ENCODE data around the gene TUT7. TPM values are rescaled to one million over a fixed set of nuclear protein-coding genes. Genes with fewer than 3 reads are reported as not detected.

Gene TUT7
- total RNA-seq, 3 donors from 2014 or later, result 26.4 to 36.7 (median 29.8) TPM

GRCh38 chr9:86356871-86357866, 3.0 kb upstream of the TUT7 start:
- no peaks in the 10 kb centered on the region for H3K9me3 Mint-ChIP-seq
- no peak overlapping the region for H3K4me3 Mint-ChIP-seq
- no peak for DNase-seq
- no peak for ATAC-seq
- peaks cover 25% of the 10 kb centered on the region for H3K4me1 Mint-ChIP-seq (ENCODE audit: low read depth)
- H3K36me3 Mint-ChIP-seq (ENCODE audit: insufficient read depth), result peaks cover 7% of the 10 kb centered on the region
- H3K27me3 Mint-ChIP-seq (ENCODE audit: low read depth), result peaks cover 9% of the 10 kb centered on the region

- DNase-seq (no peak), ATAC-seq (no peak)
- peaks cover 14% of the 10 kb centered on the region for H3K36me3 Mint-ChIP-seq (ENCODE audit: insufficient read depth)
- no peaks in the 10 kb centered on the region for H3K9me3 Mint-ChIP-seq
- H3K27me3 Mint-ChIP-seq (ENCODE audit: low read depth), result peaks cover 3% of the 10 kb centered on the region
- no peak overlapping the region for H3K4me3 Mint-ChIP-seq
- H3K4me1 Mint-ChIP-seq (ENCODE audit: low read depth), result peaks cover 33% of the 10 kb centered on the region
Measured at GRCh38 chr9:86355814-86356213, 1.6 kb upstream of the TUT7 start.

- H3K27me3 Mint-ChIP-seq (ENCODE audit: low read depth), result no peaks in the 10 kb centered on the region
- peaks cover 16% of the 10 kb centered on the region for H3K36me3 Mint-ChIP-seq (ENCODE audit: insufficient read depth)
- DNase-seq (no peak), ATAC-seq (no peak)
- H3K4me3 Mint-ChIP-seq, result peak overlapping the region; percentile 98
- H3K4me1 Mint-ChIP-seq (ENCODE audit: low read depth), result peaks cover 38% of the 10 kb centered on the region
- H3K9me3 Mint-ChIP-seq, result no peaks in the 10 kb centered on the region
Measured at GRCh38 chr9:86354818-86355309, 654 bp upstream of the TUT7 start.

GRCh38 chr9:86353655-86354010, 577 bp downstream of the TUT7 start:
- Mint-ChIP-seq H3K27me3 (ENCODE audit: low read depth) (no peaks in the 10 kb centered on the region), H3K4me3 (peak overlapping the region; percentile 98), H3K9me3 (peaks cover 1% of the 10 kb centered on the region), H3K36me3 (ENCODE audit: insufficient read depth) (peaks cover 21% of the 10 kb centered on the region), H3K4me1 (ENCODE audit: low read depth) (peaks cover 43% of the 10 kb centered on the region)
- peak in 1 of 2 donors; percentile 11 for ATAC-seq
- no peak for DNase-seq

- H3K27me3 Mint-ChIP-seq (ENCODE audit: low read depth), result no peaks in the 10 kb centered on the region
- peak; percentile 21 to 24 for ATAC-seq
- DNase-seq, result no peak
- H3K36me3 Mint-ChIP-seq (ENCODE audit: insufficient read depth), result peaks cover 28% of the 10 kb centered on the region
- H3K4me1 Mint-ChIP-seq (ENCODE audit: low read depth), result peaks cover 51% of the 10 kb centered on the region
- peak overlapping the region; percentile 98 for H3K4me3 Mint-ChIP-seq
- peaks cover 5% of the 10 kb centered on the region for H3K9me3 Mint-ChIP-seq
Measured at GRCh38 chr9:86352440-86353077, 1.7 kb downstream of the TUT7 start.

- Mint-ChIP-seq H3K27me3 (ENCODE audit: low read depth) (no peaks in the 10 kb centered on the region), H3K4me3 (peak overlapping the region; percentile 98), H3K36me3 (ENCODE audit: insufficient read depth) (peaks cover 28% of the 10 kb centered on the region), H3K4me1 (ENCODE audit: low read depth) (peaks cover 56% of the 10 kb centered on the region), H3K9me3 (peaks cover 5% of the 10 kb centered on the region)
- no peak for DNase-seq
- no peak for ATAC-seq
Measured at GRCh38 chr9:86351880-86352279, 2.3 kb downstream of the TUT7 start.

GRCh38 chr9:86350006-86350760, 4.0 kb downstream of the TUT7 start:
- peaks cover 70% of the 10 kb centered on the region for H3K4me1 Mint-ChIP-seq (ENCODE audit: low read depth)
- H3K36me3 Mint-ChIP-seq (ENCODE audit: insufficient read depth), result peaks cover 35% of the 10 kb centered on the region
- ATAC-seq (no peak), DNase-seq (no peak)
- no peaks in the 10 kb centered on the region for H3K27me3 Mint-ChIP-seq (ENCODE audit: low read depth)
- H3K4me3 Mint-ChIP-seq, result peak overlapping the region; percentile 98
- H3K9me3 Mint-ChIP-seq, result peaks cover 5% of the 10 kb centered on the region

- H3K4me1 Mint-ChIP-seq (ENCODE audit: low read depth), result peaks cover 67% of the 10 kb centered on the region
- H3K36me3 Mint-ChIP-seq (ENCODE audit: insufficient read depth), result peaks cover 43% of the 10 kb centered on the region
Measured at GRCh38 chr9:86349271-86349670, 4.9 kb downstream of the TUT7 start.

GRCh38 chr9:86347991-86348390, 6.2 kb downstream of the TUT7 start:
- DNase-seq (no peak), ATAC-seq (no peak)
- Mint-ChIP-seq H3K36me3 (ENCODE audit: insufficient read depth) (peaks cover 43% of the 10 kb centered on the region), H3K27me3 (ENCODE audit: low read depth) (no peaks in the 10 kb centered on the region), H3K4me1 (ENCODE audit: low read depth) (peaks cover 62% of the 10 kb centered on the region), H3K4me3 (peak overlapping the region; percentile 46), H3K9me3 (peaks cover 5% of the 10 kb centered on the region)

More at GRCh38 chr9:86349271-86349670, 4.9 kb downstream of the TUT7 start:
- no peak for ATAC-seq
- no peak for DNase-seq
- H3K9me3 Mint-ChIP-seq, result peaks cover 5% of the 10 kb centered on the region
- H3K27me3 Mint-ChIP-seq (ENCODE audit: low read depth), result no peaks in the 10 kb centered on the region
- H3K4me3 Mint-ChIP-seq, result peak overlapping the region; percentile 19

GRCh38 chr9:86344818-86345217, 9.4 kb downstream of the TUT7 start:
- Mint-ChIP-seq H3K4me3 (no peak overlapping the region), H3K4me1 (ENCODE audit: low read depth) (peaks cover 64% of the 10 kb centered on the region), H3K36me3 (ENCODE audit: insufficient read depth) (peaks cover 47% of the 10 kb centered on the region), H3K27me3 (ENCODE audit: low read depth) (no peaks in the 10 kb centered on the region), H3K9me3 (peaks cover 5% of the 10 kb centered on the region)
- ATAC-seq, result no peak
- DNase-seq, result no peak

- Mint-ChIP-seq H3K36me3 (ENCODE audit: insufficient read depth) (peaks cover 47% of the 10 kb centered on the region), H3K4me1 (ENCODE audit: low read depth) (peaks cover 64% of the 10 kb centered on the region), H3K9me3 (no peaks in the 10 kb centered on the region), H3K27me3 (ENCODE audit: low read depth) (no peaks in the 10 kb centered on the region), H3K4me3 (no peak overlapping the region)
- ATAC-seq (no peak), DNase-seq (no peak)
Measured at GRCh38 chr9:86342269-86342668, 11.9 kb downstream of the TUT7 start.

GRCh38 chr9:86341007-86341491, 13.2 kb downstream of the TUT7 start:
- Mint-ChIP-seq H3K9me3 (no peaks in the 10 kb centered on the region), H3K36me3 (ENCODE audit: insufficient read depth) (peaks cover 51% of the 10 kb centered on the region), H3K4me1 (ENCODE audit: low read depth) (peaks cover 61% of the 10 kb centered on the region), H3K27me3 (ENCODE audit: low read depth) (no peaks in the 10 kb centered on the region), H3K4me3 (no peak overlapping the region)
- ATAC-seq (no peak), DNase-seq (no peak)

- Mint-ChIP-seq H3K4me3 (no peak overlapping the region), H3K9me3 (no peaks in the 10 kb centered on the region), H3K27me3 (ENCODE audit: low read depth) (no peaks in the 10 kb centered on the region), H3K4me1 (ENCODE audit: low read depth) (peaks cover 55% of the 10 kb centered on the region), H3K36me3 (ENCODE audit: insufficient read depth) (peaks cover 55% of the 10 kb centered on the region)
- ATAC-seq, result peak in 1 of 2 donors; percentile 45
- no peak for DNase-seq
Measured at GRCh38 chr9:86340356-86341006, 13.7 kb downstream of the TUT7 start.

Data from activated T-cell treated with anti-CD3 and anti-CD28 coated beads, Interleukin-2, amount 50 U/mL, for 4 hours (primary cell).